HG02938 (cell line): ENCODE results near the gene PLEKHG5.

Experiments
- ATAC-seq: cut with Tn5 transposase; IDR thresholded peaks from one replicate; pipeline ENCODE4 v1.9.1; 2021; ENCODE audit warnings: mild to moderate bottlenecking, moderate library complexity; ENCODE audit not compliant: unreplicated experiment

PLEKHG5 gene

DNA sequence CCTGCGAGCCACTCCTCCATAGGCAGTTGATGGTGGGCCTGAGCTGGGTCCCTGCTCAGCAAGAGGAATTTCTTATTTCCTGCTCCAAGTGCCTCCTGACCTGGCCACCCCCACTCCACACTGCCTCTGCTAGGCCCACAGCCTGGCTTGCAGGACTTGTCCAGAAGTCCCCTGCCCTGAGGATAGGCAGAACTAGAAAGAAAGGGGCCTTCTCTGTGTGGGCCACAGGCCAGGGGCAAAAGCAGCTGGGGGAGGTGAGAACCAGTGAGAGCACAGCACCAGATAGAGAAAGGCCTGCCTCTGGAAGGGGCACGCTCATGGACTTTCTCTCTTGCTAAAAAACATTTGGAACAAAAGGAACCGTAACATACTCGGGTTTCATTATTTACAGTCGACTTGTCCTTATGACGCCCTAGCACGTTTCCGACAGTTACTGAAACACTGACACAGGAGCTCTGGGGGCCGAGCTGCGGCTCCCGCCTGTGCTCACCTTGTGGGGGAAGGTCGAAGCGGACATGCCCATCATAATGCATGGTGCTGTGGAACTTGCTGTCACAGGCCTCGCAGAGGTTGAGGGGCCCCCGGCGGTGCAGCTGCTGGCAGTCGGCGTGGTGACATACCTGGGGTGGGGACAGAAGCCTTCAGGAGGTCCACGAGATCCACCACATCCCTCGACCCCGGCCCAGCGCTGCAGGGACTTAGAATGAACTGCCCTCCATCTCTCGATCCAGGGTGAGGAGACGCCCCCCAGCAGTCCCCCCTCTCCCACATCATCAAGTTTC is 14.2 kb downstream of the PLEKHG5 start:
- ATAC-seq = no peak

- no peak for ATAC-seq
Measured at GRCh38 chr1:6476483-6476882, 15.0 kb downstream of the PLEKHG5 start.

GRCh38 chr1:6475381-6476133 is 15.9 kb downstream of the PLEKHG5 start:
- no peak for ATAC-seq

DNA sequence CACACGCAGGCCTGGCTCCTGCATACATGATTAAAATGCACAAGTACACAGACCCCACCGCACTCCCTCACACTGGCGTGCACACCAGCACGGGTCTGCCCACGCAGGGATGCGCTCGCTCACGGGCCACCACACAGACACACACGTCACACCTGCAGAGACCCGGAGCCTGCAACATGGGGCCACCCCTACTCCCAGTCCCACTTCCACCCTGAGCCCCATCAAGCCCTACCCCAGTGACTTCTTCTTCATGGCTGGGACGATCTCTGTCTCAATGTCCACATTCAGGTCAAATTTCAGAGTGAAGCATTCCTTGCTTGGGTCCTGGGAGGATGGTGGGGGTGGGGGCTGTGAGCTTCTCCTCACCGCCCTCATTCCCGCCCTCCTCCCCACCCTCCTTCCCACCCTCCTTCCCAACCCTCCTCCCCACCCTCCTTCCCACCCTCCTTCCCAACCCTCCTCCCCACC is 16.6 kb downstream of the PLEKHG5 start:
- no peak for ATAC-seq

DNA sequence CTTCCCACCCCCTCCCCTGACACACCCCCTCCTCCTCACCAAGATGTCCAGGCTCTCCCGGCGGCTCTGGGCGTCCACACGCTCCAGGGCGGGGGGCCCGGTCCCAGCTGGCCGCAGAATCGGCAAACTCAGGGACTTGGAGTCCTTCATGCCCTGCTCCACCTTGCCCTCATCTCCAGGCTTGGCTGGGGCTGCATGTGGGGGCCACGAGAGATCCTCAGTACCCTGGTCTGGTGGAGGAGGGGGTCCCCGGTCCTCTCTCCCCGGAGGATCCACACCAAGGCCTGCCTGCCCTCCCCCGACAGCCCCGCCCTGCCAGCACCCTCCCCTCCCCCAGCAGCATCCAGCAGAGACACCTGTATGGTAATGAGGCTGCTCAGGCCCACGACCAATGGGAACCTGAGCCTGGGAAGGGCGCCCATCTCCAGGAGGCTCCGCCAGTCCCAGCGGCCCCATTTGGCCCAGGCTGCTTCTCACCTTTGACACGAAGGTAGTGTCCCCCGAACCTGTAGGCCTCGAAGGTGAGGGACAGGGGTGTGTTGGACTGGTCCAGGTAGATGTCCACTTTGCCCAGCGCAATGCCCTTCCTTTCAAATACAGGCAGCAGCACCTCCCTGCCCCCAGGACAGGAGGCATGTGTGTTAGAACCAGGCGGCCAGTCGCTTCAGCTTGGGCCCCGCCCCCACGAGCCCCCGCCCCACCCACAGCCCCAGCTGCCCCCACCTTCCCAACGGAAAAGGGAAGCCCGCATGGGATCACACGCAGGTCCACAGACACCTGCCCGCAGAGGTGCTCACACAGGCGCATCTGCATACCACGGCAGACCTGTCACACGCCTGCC is 17.3 kb downstream of the PLEKHG5 start:
- no peak for ATAC-seq

DNA sequence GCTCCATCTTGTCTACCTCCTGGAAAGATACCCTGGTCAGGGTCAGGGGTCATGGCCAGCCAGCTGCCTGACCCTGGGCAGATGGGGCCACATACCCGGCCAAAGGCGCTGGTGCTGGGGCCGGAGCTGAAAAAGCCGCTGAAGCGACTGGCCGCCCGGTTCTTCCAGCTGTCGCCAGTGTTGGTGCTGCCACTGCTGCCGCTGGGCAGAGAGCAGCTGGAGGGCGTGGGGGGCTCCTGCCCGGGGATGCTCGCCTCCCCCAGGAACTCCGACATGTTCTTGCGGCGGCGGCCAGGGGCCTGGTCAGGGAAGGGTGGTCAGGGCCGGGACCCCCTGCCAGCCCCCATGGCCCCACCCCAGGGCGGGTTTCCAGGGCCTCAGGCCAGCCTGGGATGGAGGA is 18.3 kb downstream of the PLEKHG5 start:
- ATAC-seq = no peak

- ATAC-seq = no peak
Measured at GRCh38 chr1:6472391-6472790, 19.1 kb downstream of the PLEKHG5 start.

GRCh38 chr1:6471970-6472368 is 19.5 kb downstream of the PLEKHG5 start:
- no peak for ATAC-seq

DNA sequence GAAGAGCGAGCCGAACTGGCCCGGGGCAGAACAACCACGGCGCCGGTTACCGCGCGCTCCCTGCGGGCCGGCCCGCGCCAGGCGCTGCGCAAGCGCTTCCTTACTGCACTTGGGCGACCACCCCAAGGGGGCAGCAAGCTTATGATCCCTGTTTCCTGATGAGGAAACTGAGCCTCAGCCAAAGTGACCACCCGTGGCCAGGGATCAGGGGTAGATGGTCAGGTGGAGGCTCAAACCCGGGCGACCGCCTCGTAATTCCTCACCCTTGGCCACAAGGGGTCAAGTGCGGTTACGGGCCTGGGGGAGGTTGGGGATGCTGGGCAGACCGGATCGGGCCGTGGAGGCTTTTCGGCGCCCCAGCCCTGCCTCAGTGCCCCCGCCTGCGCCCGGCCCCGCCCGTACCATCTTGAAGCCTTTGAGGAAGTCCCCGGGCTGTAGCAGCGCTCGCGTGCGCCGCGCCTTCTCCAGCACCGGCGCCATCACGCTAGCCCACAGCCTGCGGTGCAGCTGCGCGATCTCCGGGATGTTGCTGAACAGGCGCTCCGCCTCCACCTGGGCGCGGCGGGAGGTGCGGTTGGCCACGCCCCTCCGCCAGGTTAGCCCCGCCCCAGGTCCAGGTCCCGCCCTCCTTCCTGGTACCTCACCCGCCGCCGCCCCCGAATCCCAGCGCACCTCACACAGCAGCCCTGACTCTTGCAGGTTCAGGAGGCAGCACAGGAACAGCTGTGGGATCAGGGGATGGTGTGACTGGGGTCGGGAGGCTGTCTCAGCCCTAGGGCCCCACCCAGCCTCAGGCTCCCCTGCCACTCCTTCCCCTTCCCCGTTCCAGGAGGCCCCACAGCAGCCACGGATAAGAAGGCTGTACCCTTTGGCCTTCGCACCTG is 20.1 kb downstream of the PLEKHG5 start:
- ATAC-seq = no peak

DNA sequence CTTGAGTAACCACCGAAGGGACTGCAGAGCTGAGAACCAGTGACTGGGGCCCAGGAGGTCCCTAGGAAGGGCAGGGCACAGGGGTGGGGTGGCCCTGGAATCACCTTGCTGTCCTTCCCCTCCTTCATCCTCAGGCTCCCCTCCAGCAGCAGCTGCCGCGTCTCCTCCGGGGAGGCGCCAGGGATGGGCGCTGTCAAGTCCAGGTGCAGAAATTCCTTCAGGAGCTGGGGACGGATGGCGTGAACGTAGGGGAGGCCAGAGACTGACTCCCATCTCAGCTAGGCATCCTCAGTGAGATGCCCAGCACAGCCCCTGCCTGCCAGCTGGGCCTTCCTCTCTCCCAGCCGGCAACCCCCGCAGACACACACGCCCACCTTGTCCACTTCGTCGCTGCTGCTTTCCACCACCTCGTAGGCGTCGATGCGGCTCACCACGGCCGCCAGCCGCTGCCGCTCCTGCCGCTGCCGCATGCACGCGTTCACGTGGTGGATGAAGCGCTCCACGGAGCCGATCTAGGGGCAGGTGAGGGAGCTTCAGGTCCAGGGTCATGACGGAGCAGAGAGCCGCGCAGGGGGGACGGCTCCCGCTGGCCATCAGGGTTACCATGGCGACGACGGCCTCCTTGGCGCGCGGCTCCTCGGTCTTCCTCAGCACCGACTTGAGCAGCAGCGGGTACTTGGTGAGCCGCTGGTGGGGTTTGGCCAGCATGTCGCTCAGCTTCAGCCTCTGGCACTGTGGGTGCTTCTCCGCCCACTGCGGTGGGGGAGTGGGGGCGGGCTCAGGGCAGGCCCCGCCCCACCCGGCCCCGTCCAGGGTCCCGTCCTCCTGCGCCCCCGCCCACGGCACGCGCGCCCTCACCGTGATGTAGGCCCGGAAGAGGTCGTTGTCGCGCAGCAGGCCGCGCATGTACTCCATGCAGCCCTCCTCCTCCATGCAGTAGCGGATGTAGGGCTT is 21.1 kb downstream of the PLEKHG5 start:
- no peak for ATAC-seq

DNA sequence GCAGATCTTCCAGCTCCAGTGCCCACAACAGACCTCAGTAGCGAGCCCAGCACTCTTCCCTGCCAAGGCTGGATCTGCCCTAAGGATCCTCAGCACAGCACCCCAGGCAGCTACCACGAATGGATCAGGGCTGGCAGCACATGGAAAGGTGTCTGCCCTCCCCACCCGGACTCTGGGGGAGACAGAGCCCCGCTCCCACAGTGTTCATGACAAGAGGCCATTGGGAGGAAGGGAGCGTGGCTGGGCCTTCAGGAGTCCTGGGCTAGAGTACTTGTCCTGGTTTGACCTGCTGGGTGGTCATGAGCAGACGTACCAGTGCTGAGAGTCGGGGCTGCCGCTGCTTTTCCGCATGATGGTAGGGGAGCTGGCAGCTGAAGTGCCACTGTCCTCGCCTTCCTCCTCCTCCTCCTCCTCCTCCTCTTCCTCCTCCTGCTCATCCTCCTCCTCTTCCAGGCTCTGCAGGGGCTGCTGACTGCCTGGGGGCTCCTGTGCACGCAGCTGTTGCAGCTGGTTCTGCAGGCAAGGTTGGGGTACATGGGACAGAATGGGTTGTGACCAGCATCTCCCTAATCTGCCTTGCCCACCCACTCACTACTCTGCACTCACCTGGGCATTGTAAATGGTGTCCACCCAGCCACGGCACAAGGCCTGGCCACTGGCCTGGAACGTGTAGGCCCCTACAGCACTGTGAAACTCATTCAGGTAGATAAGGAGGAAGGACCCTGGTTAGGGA is 22.6 kb downstream of the PLEKHG5 start:
- ATAC-seq = no peak

DNA sequence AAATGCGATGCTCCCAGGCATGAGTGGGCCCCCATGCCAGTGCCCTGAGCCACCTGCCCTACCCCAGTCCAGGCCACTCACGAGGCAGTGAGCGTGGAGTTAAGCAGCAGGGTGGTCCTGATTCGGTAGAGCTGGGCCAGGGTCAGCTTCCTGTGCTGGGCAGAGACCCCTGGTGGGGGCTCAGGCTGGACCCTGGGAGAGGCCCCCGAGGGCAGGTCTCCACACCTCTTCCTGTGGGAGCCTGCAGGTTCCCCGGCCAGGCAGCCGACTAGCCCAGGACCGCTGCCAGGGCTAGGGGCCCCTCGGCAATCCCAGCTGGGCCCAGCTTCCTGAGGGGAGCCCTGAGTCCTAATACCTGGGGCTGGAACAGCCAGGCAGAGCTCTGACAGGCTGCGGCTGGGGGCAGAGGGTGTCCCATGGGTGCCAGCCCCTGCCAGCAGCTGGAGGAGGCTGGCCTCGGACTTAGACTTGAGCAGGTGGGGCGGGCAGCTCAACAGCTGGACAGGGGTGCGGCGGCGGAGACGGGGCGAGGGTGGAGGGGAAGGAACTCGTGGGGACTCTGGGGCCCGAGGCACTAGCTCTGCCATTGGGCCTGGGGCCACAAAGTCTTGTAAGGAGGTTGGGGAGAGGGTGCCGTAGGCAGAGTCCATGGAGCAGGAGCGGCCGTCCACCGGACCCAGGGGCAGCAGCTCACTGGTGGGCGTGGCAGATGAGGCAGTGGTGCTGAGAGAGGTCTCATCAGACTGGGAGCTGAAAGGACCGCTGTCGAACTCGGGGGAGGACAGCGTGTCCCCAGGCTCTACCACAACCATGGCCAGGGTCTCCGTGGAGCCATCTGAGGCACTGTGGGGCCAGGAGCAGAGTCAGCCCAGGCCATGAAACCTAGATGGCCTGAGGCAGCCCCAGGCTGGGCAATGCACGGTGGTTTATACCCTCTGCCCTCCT is 23.5 kb downstream of the PLEKHG5 start:
- no peak for ATAC-seq

GRCh38 chr1:6467224-6467623 is 24.2 kb downstream of the PLEKHG5 start:
- no peak for ATAC-seq

- no peak for ATAC-seq
Measured at GRCh38 chr1:6466751-6467150, 24.7 kb downstream of the PLEKHG5 start.

DNA sequence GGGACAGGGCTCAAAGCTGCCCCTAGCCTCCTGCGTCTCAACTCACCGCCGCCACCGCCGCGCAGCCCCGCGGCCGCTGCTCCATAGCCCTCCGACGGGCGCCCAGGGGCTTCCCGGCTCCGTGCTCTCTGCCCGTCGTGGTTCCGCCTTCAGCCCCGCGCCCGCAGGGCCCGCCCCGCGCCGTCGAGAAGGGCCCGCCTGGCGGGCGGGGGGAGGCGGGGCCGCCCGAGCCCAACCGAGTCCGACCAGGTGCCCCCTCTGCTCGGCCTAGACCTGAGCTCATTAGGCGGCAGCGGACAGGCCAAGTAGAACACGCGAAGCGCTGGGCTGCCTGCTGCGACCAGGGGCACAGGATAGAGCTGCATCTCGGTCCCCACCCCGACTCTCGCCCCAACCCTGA is 25.4 kb downstream of the PLEKHG5 start, which contains the start of gene TNFRSF25:
Gene TNFRSF25 (minus strand): TSS at position 151 of the 400 bp plus-strand sequence. CDS start 66 bp downstream, at position 85.
- ATAC-seq = no peak

- no peak for ATAC-seq
Measured at GRCh38 chr1:6465461-6466005, 25.9 kb downstream of the PLEKHG5 start.

DNA sequence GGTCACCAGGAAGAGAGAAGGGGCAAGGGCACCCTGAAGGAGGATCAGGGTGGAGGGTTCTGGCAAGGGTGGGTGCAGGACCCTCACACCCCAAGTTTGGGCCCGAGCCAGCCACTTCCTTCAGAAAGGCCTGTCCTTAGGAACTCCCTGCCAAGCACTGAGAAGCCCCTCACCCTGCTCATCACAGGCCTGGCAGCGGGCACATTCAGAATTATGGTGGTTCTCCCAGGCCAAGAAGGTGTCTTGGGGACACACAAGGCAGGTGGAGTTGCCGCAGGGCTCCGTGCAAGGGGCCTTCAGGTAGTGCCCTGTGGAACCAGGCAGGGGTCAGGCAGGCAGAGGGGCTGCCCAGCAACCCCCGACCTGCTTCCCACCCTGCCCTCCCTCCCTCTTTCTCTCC is 26.6 kb downstream of the PLEKHG5 start:
- no peak for ATAC-seq
